ENCODE data around the gene AFF1.
"Not testable (repeated sequence)": the region's sequence is repeated elsewhere in the genome, so short reads cannot be mapped to it uniquely, and the experiment has no call there.

AFF1 gene

DNA sequence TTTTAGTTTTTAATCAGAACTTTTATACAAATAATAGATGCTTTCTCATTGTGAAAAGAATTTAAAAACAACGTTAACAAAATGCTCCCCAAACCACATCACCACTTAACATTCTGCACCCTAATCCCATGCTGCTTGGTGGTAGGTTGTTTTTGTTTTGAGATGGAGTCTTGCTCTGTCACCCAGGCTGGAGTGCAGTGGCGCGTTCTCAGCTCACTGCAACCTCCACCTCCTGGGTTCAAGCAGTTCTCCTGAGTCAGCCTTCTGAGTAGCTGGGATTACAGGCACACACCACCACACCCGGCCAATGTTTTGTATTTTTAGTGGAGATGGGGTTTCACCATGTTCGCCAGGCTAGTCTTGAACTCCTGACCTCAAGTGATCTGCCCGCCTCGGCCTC lies 102.4 kb downstream of the AFF1 start:
- not testable (repeated sequence) for DNase-seq (ENCODE audit: low spot score)

DNA sequence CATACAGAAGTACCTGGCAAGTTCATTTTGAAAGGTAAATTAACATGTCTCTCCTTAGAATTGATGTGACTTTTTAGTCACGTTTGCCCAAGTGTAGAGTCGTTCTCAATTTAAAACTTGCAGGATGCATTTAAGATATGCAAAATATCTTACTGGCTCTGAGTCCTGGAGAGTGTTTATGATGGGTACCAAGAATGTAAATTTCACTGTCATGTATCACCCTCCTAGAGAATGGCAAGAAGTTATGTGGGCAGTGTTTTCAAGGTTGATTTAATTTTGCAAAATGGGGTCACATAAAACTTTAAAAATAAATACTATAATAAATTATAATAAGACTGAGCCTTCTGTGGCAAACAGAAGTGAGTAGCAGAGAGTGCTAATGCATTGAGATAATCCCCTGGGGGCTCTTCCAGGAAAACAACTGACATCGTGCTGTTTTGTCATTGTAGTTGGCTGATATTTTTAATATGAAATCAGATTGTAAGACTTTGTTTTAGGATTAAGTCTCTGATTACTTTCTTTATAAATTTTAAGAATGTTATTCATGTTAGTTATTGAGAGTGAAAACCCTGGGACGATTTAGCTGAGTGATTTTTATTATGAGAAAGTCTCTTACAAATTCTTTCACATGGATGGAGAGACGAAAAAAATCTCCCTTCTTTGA lies 103.0 kb downstream of the AFF1 start:
- DNase-seq (ENCODE audit: low spot score) = no peak

DNA sequence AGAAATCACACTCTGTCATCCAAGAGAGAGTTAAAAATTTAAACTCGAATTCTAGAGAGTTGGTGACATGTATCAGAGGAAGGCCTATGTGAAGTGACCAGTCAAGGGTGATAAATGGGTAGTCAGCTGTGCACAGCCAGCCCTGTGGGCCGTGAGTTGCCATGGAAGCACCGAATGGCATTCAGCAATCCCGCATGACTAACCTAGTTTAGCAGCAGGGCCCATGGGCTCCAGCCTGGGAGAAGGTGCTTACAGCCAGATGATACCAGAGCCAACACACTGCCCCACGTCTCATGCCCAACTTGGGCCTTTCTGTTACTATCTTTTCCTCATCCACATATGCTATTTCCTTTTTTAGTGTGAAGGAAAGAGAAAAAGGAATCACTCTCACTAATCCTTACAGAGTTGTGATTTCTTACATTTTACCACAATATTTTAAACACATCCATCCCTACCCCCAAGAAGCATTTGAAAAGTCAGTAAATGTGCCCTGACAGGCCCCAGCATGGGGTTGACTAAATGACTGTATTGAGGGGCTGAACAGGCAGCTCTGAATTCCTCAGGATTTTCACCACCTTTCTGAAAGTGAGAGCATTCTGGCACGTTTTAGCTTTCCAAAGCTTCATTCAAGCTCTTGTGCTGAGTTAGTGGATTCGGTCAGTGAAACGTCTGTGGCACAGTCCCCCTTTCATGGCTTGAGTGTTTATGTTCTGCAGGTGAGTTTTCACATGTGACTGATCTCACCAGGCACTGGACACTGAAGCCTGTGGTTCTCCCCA lies 104.2 kb downstream of the AFF1 start:
- peak; percentile 79 for DNase-seq (ENCODE audit: low spot score)

DNA sequence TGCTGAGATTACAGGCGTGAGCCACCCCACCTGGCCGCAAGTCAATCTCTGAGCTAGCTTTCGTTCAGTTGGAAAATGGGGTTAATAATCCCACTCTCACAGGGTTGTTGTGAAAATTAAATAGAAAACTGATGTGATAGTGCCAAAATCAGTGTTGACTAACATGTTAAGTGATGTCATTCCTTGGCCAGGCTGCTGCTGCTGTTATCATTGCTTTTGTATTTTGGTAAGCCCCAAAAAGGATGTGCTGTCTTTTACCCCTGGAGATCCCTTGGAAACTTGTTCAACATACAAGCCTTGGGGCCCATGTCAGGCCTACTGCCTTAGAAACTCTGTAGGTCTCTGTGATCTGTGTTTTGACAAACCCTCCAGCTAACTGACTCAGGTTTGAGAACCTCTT lies 106.3 kb downstream of the AFF1 start:
- peak; percentile 13 for DNase-seq (ENCODE audit: low spot score)

- DNase-seq (ENCODE audit: low spot score) = no peak
Measured at GRCh38 chr4:87042221-87042620, 107.4 kb downstream of the AFF1 start.

GRCh38 chr4:87042986-87043820 lies 108.4 kb downstream of the AFF1 start:
- no peak for DNase-seq (ENCODE audit: low spot score)

DNA sequence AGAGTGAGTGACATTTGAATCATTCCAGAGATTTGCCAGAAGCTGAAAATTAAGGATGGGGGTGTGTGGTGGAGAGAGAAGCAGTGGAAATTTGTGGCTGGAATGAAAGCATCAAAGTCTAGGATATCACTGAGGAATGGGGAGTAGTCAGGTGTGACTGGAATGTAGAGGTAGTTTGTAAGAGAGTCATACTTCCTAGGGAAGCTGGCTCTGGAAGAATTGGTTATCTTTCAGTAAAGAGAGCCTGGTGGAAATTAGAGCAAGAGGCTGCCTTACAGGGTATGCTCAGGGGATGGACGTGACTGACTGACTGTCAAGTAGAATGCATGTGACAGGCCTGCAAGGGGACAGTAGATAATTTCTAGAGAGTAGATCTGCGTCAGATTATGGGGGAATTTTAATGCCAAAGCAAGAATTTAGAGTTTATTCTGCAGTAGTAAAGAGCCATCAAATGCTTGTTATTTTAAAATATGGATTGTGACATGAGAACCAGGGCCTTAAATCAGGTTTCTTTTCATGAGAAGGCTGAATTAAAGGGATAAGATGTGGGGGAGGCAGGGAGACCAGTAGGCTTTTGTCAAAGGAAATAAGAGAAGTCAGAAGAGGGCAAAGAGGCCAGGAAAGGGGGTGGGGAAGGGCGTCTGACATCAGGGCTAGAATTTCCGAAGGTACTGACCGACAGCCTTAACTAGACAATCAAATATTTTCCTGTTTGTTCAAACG lies 109.9 kb downstream of the AFF1 start:
- DNase-seq (ENCODE audit: low spot score) = no peak

DNA sequence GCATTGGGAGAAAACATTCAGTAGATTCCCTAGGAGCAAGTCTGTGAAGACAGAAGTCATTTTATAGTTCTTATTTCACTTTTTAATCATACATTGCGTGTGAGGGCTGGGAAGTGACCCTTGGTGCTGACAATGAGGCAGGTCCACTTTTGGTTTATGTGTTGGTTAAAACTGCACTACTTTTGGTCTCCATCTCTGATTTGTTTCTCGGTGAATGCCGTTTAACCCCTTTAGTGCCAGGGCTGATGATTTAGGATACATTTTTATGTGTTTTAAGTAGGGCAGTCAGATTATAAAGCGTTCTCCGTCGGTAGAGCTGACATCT lies 110.4 kb downstream of the AFF1 start:
- no peak for DNase-seq (ENCODE audit: low spot score)

DNA sequence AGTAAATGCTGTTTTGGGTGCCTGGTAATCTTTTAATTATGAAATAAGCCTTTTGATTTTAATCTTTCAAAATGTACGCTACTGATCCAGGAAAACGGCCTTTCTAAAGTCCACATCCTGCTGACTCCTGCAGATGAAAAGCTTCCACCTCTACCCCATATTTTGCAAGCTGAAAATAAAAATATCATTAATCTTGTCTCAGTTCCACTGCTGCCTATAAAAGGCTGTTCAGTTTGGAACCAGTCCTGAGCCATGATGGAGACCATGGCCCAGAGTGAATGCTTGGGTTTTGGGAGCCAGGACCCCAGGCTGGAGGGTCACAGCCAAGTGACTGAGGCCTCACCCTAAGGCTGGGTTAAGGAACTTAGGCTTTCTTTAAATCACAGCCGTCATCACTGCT lies 110.8 kb downstream of the AFF1 start:
- no peak for DNase-seq (ENCODE audit: low spot score)

DNA sequence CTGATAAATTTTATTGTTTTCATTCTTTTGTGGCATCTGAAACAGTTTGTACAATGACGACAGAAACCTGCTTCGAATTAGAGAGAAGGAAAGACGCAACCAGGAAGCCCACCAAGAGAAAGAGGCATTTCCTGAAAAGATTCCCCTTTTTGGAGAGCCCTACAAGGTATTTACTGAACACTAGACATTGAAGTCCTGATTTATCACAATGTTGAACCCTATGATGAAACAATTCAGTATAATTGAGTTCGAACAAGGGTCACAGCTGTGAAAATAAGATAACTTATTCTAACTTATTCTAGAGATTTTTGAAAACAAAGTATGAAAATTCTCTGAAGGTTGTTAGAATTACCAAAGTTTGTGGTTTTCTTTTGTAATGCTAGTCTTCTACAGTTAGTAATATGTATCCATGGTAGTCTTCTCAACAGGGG lies 111.3 kb downstream of the AFF1 start:
- peak; percentile 16 for DNase-seq (ENCODE audit: low spot score)

DNA sequence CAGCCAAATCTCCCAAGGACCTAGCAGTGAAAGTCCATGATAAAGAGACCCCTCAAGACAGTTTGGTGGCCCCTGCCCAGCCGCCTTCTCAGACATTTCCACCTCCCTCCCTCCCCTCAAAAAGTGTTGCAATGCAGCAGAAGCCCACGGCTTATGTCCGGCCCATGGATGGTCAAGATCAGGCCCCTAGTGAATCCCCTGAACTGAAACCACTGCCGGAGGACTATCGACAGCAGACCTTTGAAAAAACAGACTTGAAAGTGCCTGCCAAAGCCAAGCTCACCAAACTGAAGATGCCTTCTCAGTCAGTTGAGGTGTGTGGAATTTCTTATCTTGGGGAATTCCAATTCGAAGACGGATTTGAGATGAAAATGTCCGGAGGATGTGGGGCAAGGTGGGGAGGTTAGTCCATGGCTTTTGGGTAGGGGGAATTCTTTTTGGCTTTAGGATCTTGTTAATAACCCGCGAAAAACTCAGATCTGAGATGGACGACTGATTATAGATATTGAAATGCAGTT lies 112.5 kb downstream of the AFF1 start:
- DNase-seq (ENCODE audit: low spot score) = no peak

GRCh38 chr4:87049508-87049907 lies 114.7 kb downstream of the AFF1 start:
- DNase-seq (ENCODE audit: low spot score) = no peak

- DNase-seq (ENCODE audit: low spot score) = no peak
Measured at GRCh38 chr4:87050596-87050995, 115.8 kb downstream of the AFF1 start.

DNA sequence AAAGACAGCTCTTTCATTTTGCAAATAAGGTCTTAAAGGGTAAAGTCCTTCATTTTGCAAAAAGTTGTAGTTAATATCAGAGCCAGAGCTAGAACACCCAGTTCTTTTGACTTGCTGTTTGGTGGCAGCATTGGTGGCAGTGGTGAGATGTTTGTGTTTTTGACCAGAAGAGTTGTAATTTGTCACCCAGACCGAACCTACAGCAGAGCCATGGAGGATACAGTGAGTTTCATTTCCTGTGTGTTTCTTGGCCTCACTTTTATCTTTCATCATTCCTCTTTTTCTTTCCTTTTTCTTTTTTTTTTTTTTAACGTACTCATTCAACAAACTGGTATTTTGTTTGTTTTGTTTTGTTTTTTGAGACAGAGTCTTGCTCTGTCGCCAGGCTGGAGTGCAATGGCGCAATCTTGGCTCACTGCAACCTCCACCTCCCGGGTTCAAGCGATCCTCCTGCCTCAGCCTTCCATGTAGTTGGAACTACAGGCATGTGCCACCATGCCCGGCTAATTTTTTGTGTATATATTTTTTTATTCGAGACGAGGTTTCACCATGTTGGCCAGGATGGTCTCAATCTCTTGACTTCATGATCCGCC lies 116.4 kb downstream of the AFF1 start:
- no peak for DNase-seq (ENCODE audit: low spot score)

- DNase-seq (ENCODE audit: low spot score) = no peak
Measured at GRCh38 chr4:87052615-87053014, 117.8 kb downstream of the AFF1 start.

- DNase-seq (ENCODE audit: low spot score) = no peak
Measured at GRCh38 chr4:87053176-87053658, 118.4 kb downstream of the AFF1 start.

- no peak for DNase-seq (ENCODE audit: low spot score)
Measured at GRCh38 chr4:87053802-87054767, 119.3 kb downstream of the AFF1 start.

GRCh38 chr4:87054900-87055299 lies 120.1 kb downstream of the AFF1 start:
- no peak for DNase-seq (ENCODE audit: low spot score)

DNA sequence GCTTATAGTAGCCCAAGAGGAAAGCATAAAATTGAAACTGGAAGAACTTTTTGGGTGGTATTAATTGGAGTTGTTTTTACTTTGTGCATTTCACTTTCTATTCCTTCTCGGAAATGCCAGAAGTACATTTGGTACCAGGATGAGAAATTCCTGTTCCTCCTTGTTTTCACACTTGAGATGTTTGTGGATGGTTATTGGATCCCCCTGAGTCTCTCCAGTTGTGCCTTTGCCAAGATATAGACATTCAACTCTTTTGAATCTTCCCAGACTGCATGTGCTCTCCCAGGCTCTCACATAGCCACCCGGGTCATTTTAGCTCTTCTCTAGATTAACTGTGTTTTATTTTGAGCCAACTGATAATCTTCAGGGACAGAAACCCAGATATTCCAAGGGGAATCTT lies 120.5 kb downstream of the AFF1 start:
- DNase-seq (ENCODE audit: low spot score) = no peak

DNA sequence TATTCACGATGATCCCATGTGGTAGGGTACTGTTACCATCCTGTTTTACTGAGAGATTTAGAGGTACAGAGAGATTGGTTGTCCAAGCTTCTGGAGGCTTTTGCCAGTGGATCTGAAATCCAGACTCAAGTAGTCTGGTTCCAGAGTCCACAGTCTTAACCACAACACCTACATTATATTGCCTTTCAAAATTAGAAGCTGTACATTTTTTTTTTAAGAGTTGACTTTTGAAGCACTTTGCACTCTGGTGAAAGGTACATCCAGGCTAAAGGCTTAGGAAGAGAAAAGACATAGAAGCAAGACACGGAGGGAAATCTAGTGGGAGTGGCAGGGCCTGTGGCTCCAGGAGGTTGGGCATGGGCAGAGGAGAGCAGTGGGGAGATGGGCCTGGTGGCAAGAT lies 122.1 kb downstream of the AFF1 start:
- DNase-seq (ENCODE audit: low spot score) = no peak
